IPS DF 6.9 (cell line): Measurements from ENCODE around the gene XPNPEP2.

Experiments
- DNase-seq: peaks from one replicate; pipeline ENCODE4 v3.0.0-alpha.2; 2013; ENCODE audit warnings: low read depth, low spot score
- H3K27ac ChIP-seq: one replicate; pipeline ENCODE4 v1.5.1; 2013; ENCODE audit warnings: low read length, control low read depth
- H3K27me3 ChIP-seq: 2 replicates; pipeline ENCODE4 v1.6.1; 2013; ENCODE audit warnings: mild to moderate bottlenecking, low read length; ENCODE audit not compliant: control insufficient read depth, insufficient read depth
- H3K36me3 ChIP-seq: 2 replicates; pipeline ENCODE4 v1.6.1; 2013; ENCODE audit warnings: low read length; ENCODE audit not compliant: control insufficient read depth, insufficient read depth
- H3K4me1 ChIP-seq: 2 replicates; pipeline ENCODE4 v1.6.1; 2013; ENCODE audit warnings: low read length; ENCODE audit not compliant: control insufficient read depth, insufficient read depth
- H3K4me3 ChIP-seq: 2 replicates; pipeline ENCODE4 v1.5.1; 2013; ENCODE audit warnings: mild to moderate bottlenecking, low read length
- H3K9me3 ChIP-seq: 2 replicates; pipeline ENCODE4 v1.6.1; 2013; ENCODE audit warnings: low read length, inconsistent platforms; ENCODE audit not compliant: control insufficient read depth, insufficient read depth
- WGBS: extraction: QIAGEN DNeasy Blood & Tissue Kit; methylation state at CpG from one replicate; pipeline ENCODE4 v1.1.7; 2013; ENCODE audit warnings: mixed read lengths, missing lambda C conversion rate; ENCODE audit not compliant: insufficient read length, insufficient coverage; 5-methylcytosine and 5-hydroxymethylcytosine counted together

XPNPEP2 gene

GRCh38 chrX:129748305-129748704, 9.5 kb downstream of the XPNPEP2 start:
- no peak for DNase-seq
- no peaks in the 10 kb centered on the region for H3K9me3 ChIP-seq
- H3K27me3 ChIP-seq: no peaks in the 10 kb centered on the region
- no peak overlapping the region for H3K27ac ChIP-seq
- H3K4me1 ChIP-seq: no peaks in the 10 kb centered on the region
- no CpG with 5 or more reads among the region's 4 CpGs for WGBS
- no peaks in the 10 kb centered on the region for H3K36me3 ChIP-seq
- no peak overlapping the region for H3K4me3 ChIP-seq

DNA sequence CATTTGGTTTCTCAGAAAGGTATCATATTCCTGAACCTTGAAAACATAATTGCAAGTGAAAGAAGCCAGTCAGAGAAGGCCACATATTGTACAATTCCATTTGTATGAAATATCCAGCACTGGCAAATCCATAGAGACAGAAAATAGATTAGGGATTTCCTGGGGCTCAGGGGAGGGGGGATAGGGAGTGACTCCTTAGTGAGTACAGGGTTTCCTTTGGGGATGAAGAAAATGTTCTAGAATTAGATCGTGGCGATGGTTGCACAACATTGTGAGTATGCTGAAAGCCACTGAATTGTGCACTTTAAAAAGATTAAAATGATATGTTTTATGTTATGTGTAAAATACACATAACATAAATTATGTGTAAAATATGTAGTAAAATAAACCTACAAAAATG, 10.3 kb downstream of the XPNPEP2 start:
- H3K9me3 ChIP-seq: no peaks in the 10 kb centered on the region
- H3K4me1 ChIP-seq: no peaks in the 10 kb centered on the region
- no peaks in the 10 kb centered on the region for H3K27me3 ChIP-seq
- no CpG with 5 or more reads among the region's 2 CpGs for WGBS
- H3K36me3 ChIP-seq: no peaks in the 10 kb centered on the region
- no peak overlapping the region for H3K4me3 ChIP-seq
- no peak overlapping the region for H3K27ac ChIP-seq
- DNase-seq: no peak

GRCh38 chrX:129750971-129751370, 12.2 kb downstream of the XPNPEP2 start:
- Histone ChIP-seq H3K27me3 (no peaks in the 10 kb centered on the region), H3K4me1 (no peaks in the 10 kb centered on the region), H3K9me3 (no peaks in the 10 kb centered on the region), H3K27ac (no peak overlapping the region), H3K4me3 (no peak overlapping the region), H3K36me3 (no peaks in the 10 kb centered on the region)
- WGBS: no CpG with 5 or more reads among the region's 8 CpGs
- DNase-seq: no peak

DNA sequence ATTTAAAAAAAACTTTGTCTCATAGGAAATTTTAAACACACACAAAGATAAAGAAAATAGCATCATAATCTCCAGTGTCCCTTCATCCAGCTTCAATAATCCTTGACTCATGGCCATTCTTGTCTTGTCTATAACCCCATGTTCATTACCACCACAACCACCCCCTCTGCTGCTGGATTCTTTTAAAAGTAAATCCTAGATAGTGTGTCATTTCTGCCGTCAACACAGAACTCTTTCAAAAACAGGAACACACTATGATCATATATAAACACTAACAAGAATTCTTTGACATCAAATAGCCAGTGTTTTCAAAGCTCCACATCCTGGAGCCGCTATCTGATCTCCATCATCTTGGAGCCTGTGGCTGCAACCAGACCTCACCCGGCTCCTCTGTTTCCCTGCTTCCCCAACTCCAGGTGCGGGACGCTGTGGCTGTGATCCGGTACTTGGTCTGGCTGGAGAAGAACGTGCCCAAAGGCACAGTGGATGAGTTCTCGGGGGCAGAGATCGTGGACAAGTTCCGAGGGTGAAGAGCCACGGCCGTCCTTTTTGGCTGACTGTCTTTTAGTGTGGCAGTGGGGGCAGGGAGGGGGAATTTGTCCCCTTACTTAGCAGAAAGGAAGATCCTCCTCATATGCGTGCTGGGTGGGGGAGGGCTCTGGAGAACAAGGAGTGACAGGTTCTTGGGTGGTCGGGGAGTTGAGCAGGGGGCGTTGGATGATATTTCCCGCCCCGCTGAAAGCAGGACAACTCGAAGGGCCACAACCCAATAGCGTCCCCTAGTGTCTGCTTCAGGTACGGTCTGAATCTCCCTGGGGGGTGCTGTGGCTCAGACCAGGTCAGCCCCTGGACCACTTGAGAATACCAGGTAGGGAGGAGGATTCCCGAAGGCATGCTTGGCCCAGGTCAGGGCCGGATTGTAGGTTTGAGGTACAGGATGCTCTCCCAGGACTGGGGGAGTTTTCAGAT, 15.6 kb downstream of the XPNPEP2 start:
- no CpG with 5 or more reads among the region's 22 CpGs for WGBS
- Histone ChIP-seq H3K36me3 (no peaks in the 10 kb centered on the region), H3K27ac (no peak overlapping the region), H3K4me3 (no peak overlapping the region), H3K9me3 (no peaks in the 10 kb centered on the region), H3K4me1 (no peaks in the 10 kb centered on the region), H3K27me3 (no peaks in the 10 kb centered on the region)
- DNase-seq: no peak

DNA sequence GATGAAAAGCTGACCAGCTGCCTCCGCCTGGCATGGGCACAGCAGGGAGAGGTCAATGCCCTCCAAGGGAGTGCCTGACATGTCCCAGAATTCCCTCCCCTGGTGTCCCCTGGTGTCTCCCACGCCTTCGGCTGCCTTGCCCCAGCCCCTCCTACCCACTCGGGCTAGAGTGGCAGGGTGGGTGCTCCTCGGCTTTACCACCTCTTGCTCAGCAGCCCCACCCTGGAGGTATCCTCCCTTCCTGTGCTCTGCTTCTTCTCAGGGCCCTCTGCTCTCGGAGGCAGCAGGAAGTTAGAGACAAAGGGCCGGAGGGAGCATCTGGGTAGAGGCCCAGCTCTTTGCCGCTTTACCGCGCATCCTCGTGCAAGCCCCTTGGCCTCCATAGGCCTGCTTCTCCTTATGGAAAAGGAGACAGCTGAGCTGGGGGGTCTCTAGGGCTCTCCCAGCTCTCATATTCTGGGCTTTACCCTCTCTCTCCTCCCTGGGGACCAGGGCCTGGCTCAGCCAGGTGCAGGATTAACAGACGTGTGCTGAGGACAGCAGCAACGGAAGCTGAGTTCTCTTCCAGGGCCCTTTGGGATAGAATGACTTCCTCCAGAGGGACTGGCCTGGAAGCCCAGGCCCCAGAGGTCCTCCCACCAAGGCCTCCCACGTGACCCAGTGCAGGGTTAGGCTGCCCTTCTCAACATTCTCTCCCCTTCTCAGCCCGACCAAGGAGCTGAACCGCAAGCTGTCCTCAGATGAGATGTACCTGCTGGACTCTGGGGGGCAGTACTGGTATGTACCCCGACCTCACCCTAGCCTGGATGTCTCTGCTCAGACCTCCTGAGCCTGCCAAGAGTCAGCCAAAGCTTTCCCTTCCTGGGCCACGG, 17.2 kb downstream of the XPNPEP2 start:
- Histone ChIP-seq H3K27ac (no peak overlapping the region), H3K4me3 (no peak overlapping the region), H3K27me3 (no peaks in the 10 kb centered on the region), H3K4me1 (no peaks in the 10 kb centered on the region), H3K36me3 (no peaks in the 10 kb centered on the region), H3K9me3 (no peaks in the 10 kb centered on the region)
- DNase-seq: no peak
- no CpG with 5 or more reads among the region's 18 CpGs for WGBS

- Histone ChIP-seq H3K27ac (no peak overlapping the region), H3K4me3 (no peak overlapping the region), H3K4me1 (no peaks in the 10 kb centered on the region), H3K36me3 (no peaks in the 10 kb centered on the region), H3K27me3 (no peaks in the 10 kb centered on the region), H3K9me3 (no peaks in the 10 kb centered on the region)
- DNase-seq: no peak
- no CpG with 5 or more reads among the region's 14 CpGs for WGBS
These were observed 20.8 kb downstream of the XPNPEP2 start for GRCh38 chrX:129759576-129760061.

DNA sequence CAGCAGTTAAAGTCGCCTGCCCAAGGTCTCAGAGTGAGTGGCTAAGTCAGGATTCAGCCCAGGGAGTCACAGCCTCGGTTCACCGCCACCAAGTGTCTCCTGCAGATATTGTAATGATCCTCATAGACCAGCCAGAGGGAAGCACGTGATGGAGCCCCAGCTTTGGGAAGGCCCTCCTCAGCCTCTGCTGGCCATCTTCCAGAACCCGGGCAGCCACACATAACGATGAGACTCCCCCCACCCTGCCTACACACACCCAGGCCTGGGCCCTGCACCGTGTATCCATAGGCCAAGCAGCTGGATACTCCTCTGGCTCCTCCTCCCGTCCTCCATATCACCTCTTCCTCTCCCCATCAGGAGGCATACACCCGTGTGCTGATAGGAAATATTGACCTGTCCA, 21.4 kb downstream of the XPNPEP2 start:
- DNase-seq: no peak
- Histone ChIP-seq H3K36me3 (no peaks in the 10 kb centered on the region), H3K27ac (no peak overlapping the region), H3K27me3 (no peaks in the 10 kb centered on the region), H3K4me3 (no peak overlapping the region), H3K4me1 (no peaks in the 10 kb centered on the region), H3K9me3 (no peaks in the 10 kb centered on the region)
- WGBS: no CpG with 5 or more reads among the region's 9 CpGs

DNA sequence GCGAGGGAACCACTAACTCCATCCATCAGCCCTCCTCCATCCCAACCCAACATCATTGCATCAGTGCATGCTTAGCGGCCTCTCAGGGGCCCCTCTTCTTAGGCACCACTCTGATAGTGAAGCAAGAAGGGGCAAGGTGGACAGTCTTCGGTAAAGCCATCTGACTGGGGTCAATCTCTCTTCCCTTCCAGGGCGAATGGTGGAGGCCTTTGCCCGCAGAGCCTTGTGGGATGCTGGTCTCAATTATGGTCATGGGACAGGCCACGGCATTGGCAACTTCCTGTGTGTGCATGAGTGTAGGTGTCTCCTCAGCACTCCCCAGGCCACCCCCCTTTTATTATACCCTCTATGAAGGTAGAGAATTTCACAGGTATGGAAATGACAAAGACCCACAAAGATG, 22.2 kb downstream of the XPNPEP2 start:
- H3K4me3 ChIP-seq: no peak overlapping the region
- no peaks in the 10 kb centered on the region for H3K36me3 ChIP-seq
- no peaks in the 10 kb centered on the region for H3K9me3 ChIP-seq
- no peak overlapping the region for H3K27ac ChIP-seq
- no peaks in the 10 kb centered on the region for H3K27me3 ChIP-seq
- H3K4me1 ChIP-seq: no peaks in the 10 kb centered on the region
- DNase-seq: no peak
- no CpG with 5 or more reads among the region's 6 CpGs for WGBS

- Histone ChIP-seq H3K27ac (no peak overlapping the region), H3K4me3 (no peak overlapping the region), H3K36me3 (no peaks in the 10 kb centered on the region), H3K27me3 (no peaks in the 10 kb centered on the region), H3K4me1 (no peaks in the 10 kb centered on the region), H3K9me3 (no peaks in the 10 kb centered on the region)
- no CpG with 5 or more reads among the region's 4 CpGs for WGBS
- DNase-seq: no peak
These were observed 22.8 kb downstream of the XPNPEP2 start for GRCh38 chrX:129761596-129761995.

- Histone ChIP-seq H3K4me1 (no peaks in the 10 kb centered on the region), H3K27me3 (no peaks in the 10 kb centered on the region), H3K9me3 (no peaks in the 10 kb centered on the region), H3K4me3 (no peak overlapping the region), H3K27ac (no peak overlapping the region), H3K36me3 (no peaks in the 10 kb centered on the region)
- WGBS: no CpG with 5 or more reads among the region's 3 CpGs
- no peak for DNase-seq
These were observed 23.7 kb downstream of the XPNPEP2 start for GRCh38 chrX:129762448-129762847.
